K562 (cell line): ENCODE results near the gene MCAT. TPM values are rescaled to one million over a fixed set of nuclear protein-coding genes. Genes with fewer than 3 reads are reported as not detected.

ENCODE experiments used
- CBX3 ChIP-seq, 2 experiments: IDR thresholded peaks; 1 replicate in 1 of 2; 2 replicates in 1 of 2; pipeline ENCODE4 v1.6.1; 2012; ENCODE audit warnings: inconsistent platforms in 2 of 2, low read length in 2 of 2, borderline replicate concordance in 1 of 2, control low read depth in 1 of 2
- HDAC3 ChIP-seq: fragments of 450-650 bp; IDR thresholded peaks from 2 replicates; pipeline ENCODE4 v1.6.1; 2018; ENCODE audit warnings: borderline replicate concordance, mild to moderate bottlenecking, moderate library complexity; ENCODE audit not compliant: partially characterized antibody
- JUND ChIP-seq, 2 experiments: IDR thresholded peaks; 2 replicates in 1 of 2; 3 replicates in 1 of 2; pipeline ENCODE4 v1.6.1; 2011; ENCODE audit warnings: borderline replicate concordance in 2 of 2, low read depth in 2 of 2, low read length in 2 of 2, improper control_type of control experiment in 1 of 2, missing biosample characterization in 1 of 2, missing genetic modification characterization in 1 of 2, missing genetic modification reagents in 1 of 2
- PHF21A ChIP-seq: fragments of 450-650 bp; IDR thresholded peaks from 2 replicates; pipeline ENCODE4 v1.6.1; 2017; ENCODE audit warnings: low read depth, borderline replicate concordance
- RBM39 ChIP-seq: fragments of 200-400 bp; formaldehyde crosslinking; optimal IDR thresholded peaks from 2 replicates; pipeline ENCODE3; 2018; ENCODE audit warnings: low read depth, low read length
- TCF3 ChIP-seq: sonication (generic); formaldehyde crosslinking; IDR thresholded peaks from 2 replicates; pipeline ENCODE4 v1.4.0; 2020; ENCODE audit warnings: mild to moderate bottlenecking, missing genetic modification reagents
- ZKSCAN3 ChIP-seq: fragments of 250-450 bp; sonication (Bioruptor Pico); IDR thresholded peaks from 2 replicates; pipeline ENCODE4 v1.4.0; 2020
- ZNF696 ChIP-seq: fragments of 250-450 bp; sonication (Bioruptor Pico); conservative IDR thresholded peaks from 2 replicates; pipeline ENCODE4 v1.4.0; 2020; ENCODE audit warnings: mild to moderate bottlenecking, moderate library complexity
- polyA plus RNA-seq, 8 experiments: library from polyadenylated mRNA; depleted of rRNA in 4 of 8; stranded (reverse) in 5 of 8; unstranded in 3 of 8; fragments of >200 nt; fragmentation: Nextera tagmentation in 2 of 8; fragmentation: Illumina TruSeq in 1 of 8; extraction: Ambion mirVana in 2 of 8; extraction: Trizol in 1 of 8; gene quantifications; 2 replicates each; pipeline versions ENCODE4 v1.2.1 to v1.2.3, GENCODE V29; 2011 to 2014; ENCODE audit warnings: inconsistent platforms in 1 of 8, missing spikeins in 1 of 8
- total RNA-seq, 7 experiments: library from RNA; depleted of rRNA in 6 of 7; stranded (reverse); fragments of >200 nt in 6 of 7; fragmentation: Illumina TruSeq in 2 of 7; extraction: Trizol in 2 of 7; gene quantifications; 2 replicates each; pipeline versions ENCODE4 v1.2.1 to v1.2.3, GENCODE V29; 2011 to 2021; ENCODE audit warnings: low replicate concordance in 1 of 7
- TF ChIP-seq, protein P1 (sequence below): fragments of 450-650 bp; formaldehyde crosslinking; IDR thresholded peaks from 2 replicates; pipeline ENCODE4 v1.4.0; 2020; ENCODE audit warnings: mild to moderate bottlenecking

The MCAT gene
- total and polyA plus RNA-seq, 9 of the 15 experiments (the other 6 are each of a cell fraction or from before 2014, with no cell fraction given), result 3.3 to 27.8 (median 13.9) TPM

DNA sequence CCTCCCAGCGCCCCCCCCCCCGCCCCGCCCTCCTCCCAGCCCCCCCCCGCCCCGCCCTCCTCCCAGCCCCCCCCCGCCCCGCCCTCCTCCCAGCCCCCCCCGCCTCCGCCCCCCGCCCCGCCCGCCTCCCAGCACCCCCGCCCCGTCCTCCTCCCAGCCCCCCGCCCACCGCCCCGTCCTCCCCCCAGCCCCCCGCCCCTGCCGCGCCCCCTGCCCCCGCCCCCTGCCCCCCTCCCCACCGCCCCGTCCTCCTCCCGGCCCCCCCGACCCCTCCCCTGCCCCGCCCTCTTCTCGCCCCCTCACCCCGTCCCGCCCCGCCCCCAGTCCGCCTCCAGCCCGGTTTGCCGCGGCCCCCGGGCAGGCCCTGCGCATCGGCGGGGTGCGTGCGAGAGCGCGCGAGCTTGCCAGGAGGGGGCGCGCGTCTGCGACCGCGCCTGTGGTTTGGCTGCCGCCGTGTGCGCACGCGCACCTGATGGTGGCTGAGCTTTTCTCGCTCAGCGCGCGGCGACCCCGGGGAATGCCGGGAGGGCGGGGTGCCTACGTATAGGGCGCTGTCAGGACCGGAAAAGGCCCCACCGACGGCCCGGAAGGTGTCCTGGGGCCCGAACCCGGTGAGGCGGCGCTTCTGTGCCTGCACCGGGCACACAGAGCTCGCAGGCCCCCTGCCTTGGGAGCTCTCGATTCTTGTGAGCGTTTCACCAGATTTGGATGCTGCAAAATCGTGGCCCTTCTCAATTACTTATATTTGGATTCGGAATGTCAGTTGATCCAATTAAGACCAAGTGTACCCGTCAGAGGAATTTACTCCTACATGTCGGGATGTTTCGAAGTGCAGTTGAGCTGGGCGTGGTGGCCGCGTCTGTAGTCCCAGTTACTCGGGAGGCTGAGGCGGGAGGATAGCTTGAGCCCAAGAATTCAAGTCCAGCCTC lies 44.2 kb upstream of the MCAT start (continued):
- TF ChIP-seq JUND (IDR thresholded peaks at IDR 0.05; ENCODE audit: borderline replicate concordance, low read depth, low read length) (0 out of 2 replicates have a peak, but pooled peaks have one; percentile 38), JUND (tag; IDR thresholded peaks at IDR 0.05; ENCODE audit: borderline replicate concordance, low read depth, low read length) (no peak), ZKSCAN3 (CRISPR knock-in tag) (no peak), HDAC3 (peak; percentile 38), RBM39 (no peak), TCF3 (CRISPR knock-in tag) (no peak), PHF21A (no peak), CBX3 (IDR thresholded peaks at IDR 0.05; ENCODE audit: borderline replicate concordance in 1 of 2, low read length in 2 of 2) (peak in 1 of 2 experiments; percentile 34; a peak in 1 of 3 replicates), ZNF696 (CRISPR knock-in tag) (no peak)
- TF ChIP-seq, protein P1, sequence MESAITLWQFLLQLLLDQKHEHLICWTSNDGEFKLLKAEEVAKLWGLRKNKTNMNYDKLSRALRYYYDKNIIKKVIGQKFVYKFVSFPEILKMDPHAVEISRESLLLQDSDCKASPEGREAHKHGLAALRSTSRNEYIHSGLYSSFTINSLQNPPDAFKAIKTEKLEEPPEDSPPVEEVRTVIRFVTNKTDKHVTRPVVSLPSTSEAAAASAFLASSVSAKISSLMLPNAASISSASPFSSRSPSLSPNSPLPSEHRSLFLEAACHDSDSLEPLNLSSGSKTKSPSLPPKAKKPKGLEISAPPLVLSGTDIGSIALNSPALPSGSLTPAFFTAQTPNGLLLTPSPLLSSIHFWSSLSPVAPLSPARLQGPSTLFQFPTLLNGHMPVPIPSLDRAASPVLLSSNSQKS (CRISPR knock-in tag), result no peak
